ENCODE measurements around the gene KIF23. TPM values are rescaled to one million over a fixed set of nuclear protein-coding genes. Genes with fewer than 3 reads are reported as not detected.

KIF23 gene
- total RNA-seq, 2 experiments from 2014 or later: 45.4 to 47.0 TPM

- Mint-ChIP-seq H3K9me3 (no peaks in the 10 kb centered on the region), H3K27me3 (no peaks in the 10 kb centered on the region), H3K4me3 (no peak overlapping the region), H3K27ac (no peak overlapping the region), H3K4me1 (ENCODE audit: low read depth) (no peaks in the 10 kb centered on the region), H3K36me3 (ENCODE audit: low read depth) (no peaks in the 10 kb centered on the region)
- DNase-seq (no peak), ATAC-seq (no peak)
- CTCF ChIA-PET: no interaction called here
- POLR2A ChIA-PET: no interaction called here
- no peak for TF ChIP-seq CTCF (IDR thresholded peaks at IDR 0.05)
- intact Hi-C loops (cut with micrococcal nuclease): no loop called here
Measured at GRCh38 chr15:69384626-69385598, 29.2 kb upstream of the KIF23 start.

GRCh38 chr15:69385831-69386230 is 28.3 kb upstream of the KIF23 start:
- POLR2A ChIA-PET: no interaction called here
- no peaks in the 10 kb centered on the region for H3K9me3 Mint-ChIP-seq
- intact Hi-C loops (cut with micrococcal nuclease): no loop called here
- no peaks in the 10 kb centered on the region for H3K27me3 Mint-ChIP-seq
- H3K4me3 Mint-ChIP-seq: no peak overlapping the region
- TF ChIP-seq CTCF (IDR thresholded peaks at IDR 0.05): no peak
- ATAC-seq (no peak), DNase-seq (no peak)
- H3K27ac Mint-ChIP-seq: no peak overlapping the region
- no peaks in the 10 kb centered on the region for H3K36me3 Mint-ChIP-seq (ENCODE audit: low read depth)
- CTCF ChIA-PET: no interaction called here
- H3K4me1 Mint-ChIP-seq (ENCODE audit: low read depth): no peaks in the 10 kb centered on the region

GRCh38 chr15:69386284-69386683 is 27.9 kb upstream of the KIF23 start:
- Mint-ChIP-seq H3K27me3 (no peaks in the 10 kb centered on the region), H3K27ac (no peak overlapping the region), H3K9me3 (no peaks in the 10 kb centered on the region), H3K4me1 (ENCODE audit: low read depth) (no peaks in the 10 kb centered on the region), H3K4me3 (no peak overlapping the region), H3K36me3 (ENCODE audit: low read depth) (no peaks in the 10 kb centered on the region)
- intact Hi-C loops (cut with micrococcal nuclease): no loop called here
- TF ChIP-seq CTCF (IDR thresholded peaks at IDR 0.05): no peak
- ChIA-PET CTCF (no interaction called here), POLR2A (no interaction called here)
- DNase-seq: no peak
- ATAC-seq: no peak

- intact Hi-C loops (cut with micrococcal nuclease): no loop called here
- no peak for DNase-seq
- no peak overlapping the region for H3K27ac Mint-ChIP-seq
- ChIA-PET POLR2A (interaction anchor here (1.2 kb wide), 1 partner anchor 25 kb away, joined by 3 read pairs; the partner anchor contains the start of gene KIF23), CTCF (no interaction called here)
- H3K4me3 Mint-ChIP-seq: no peak overlapping the region
- H3K36me3 Mint-ChIP-seq (ENCODE audit: low read depth): no peaks in the 10 kb centered on the region
- H3K4me1 Mint-ChIP-seq (ENCODE audit: low read depth): no peaks in the 10 kb centered on the region
- no peaks in the 10 kb centered on the region for H3K9me3 Mint-ChIP-seq
- H3K27me3 Mint-ChIP-seq: peaks cover 1% of the 10 kb centered on the region
- no peak for TF ChIP-seq CTCF (IDR thresholded peaks at IDR 0.05)
- no peak for ATAC-seq
Measured at GRCh38 chr15:69388260-69388705, 25.9 kb upstream of the KIF23 start.

GRCh38 chr15:69389426-69389825 is 24.7 kb upstream of the KIF23 start:
- POLR2A ChIA-PET: no interaction called here
- TF ChIP-seq CTCF (IDR thresholded peaks at IDR 0.05): no peak
- H3K27ac Mint-ChIP-seq: no peak overlapping the region
- no peak for ATAC-seq
- no peaks in the 10 kb centered on the region for H3K36me3 Mint-ChIP-seq (ENCODE audit: low read depth)
- H3K9me3 Mint-ChIP-seq: no peaks in the 10 kb centered on the region
- CTCF ChIA-PET: no interaction called here
- intact Hi-C loops (cut with micrococcal nuclease): no loop called here
- H3K4me3 Mint-ChIP-seq: no peak overlapping the region
- peaks cover 3% of the 10 kb centered on the region for H3K4me1 Mint-ChIP-seq (ENCODE audit: low read depth)
- peaks cover 1% of the 10 kb centered on the region for H3K27me3 Mint-ChIP-seq
- DNase-seq: no peak
